GM19324 (cell line): ENCODE results near the gene SIPA1L3.

Experiments
- ATAC-seq: cut with Tn5 transposase; IDR thresholded peaks from one replicate; pipeline ENCODE4 v1.9.1; 2021; ENCODE audit warnings: mild to moderate bottlenecking, moderate library complexity; ENCODE audit not compliant: unreplicated experiment, low FRiP score

Gene SIPA1L3

DNA sequence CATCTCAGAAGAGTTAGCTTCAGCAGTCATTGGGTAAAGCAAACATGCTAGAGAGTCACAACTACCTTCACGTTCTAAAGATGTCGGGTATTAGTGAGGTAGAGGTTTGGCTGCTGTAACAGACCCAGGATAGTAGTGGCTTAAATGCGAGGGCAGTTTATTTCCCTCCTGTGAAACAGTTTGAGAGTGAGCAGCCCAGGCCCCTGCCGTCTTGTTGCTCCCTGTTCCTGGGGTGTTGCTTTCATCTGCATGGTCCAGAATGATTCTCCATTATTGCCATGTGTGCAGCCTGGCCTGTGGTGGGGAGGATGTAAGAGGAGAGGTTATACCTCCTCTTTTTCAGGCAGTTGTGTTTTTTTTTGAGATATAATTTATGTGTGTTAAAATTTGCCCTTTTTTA lies 63.7 kb downstream of the SIPA1L3 start:
- no peak for ATAC-seq

- no peak for ATAC-seq
Observed at GRCh38 chr19:37972803-37973202, 65.8 kb downstream of the SIPA1L3 start.

DNA sequence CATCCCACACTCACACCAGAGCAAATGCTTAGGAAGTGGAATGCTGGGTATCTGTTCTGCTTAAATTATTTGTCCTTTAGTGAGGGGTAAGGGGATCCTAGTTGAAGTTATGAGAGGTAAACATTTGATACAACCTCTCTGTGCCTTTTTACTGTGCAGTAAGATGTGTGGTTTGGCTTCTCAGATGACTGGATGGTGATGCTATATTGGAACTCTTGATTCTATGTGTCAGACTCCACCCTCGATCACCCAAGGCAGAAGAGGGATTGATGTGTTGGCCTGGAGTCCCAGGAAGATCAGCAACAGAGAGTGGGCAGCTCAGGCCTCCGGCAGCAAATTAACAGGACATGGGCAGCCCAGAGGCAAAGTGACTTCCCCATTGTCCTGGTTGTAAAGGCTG lies 66.7 kb downstream of the SIPA1L3 start:
- no peak for ATAC-seq

GRCh38 chr19:37975071-37975470 lies 68.1 kb downstream of the SIPA1L3 start:
- ATAC-seq = no peak

GRCh38 chr19:37975596-37976515 lies 68.8 kb downstream of the SIPA1L3 start:
- ATAC-seq = no peak

GRCh38 chr19:37977391-37977790 lies 70.4 kb downstream of the SIPA1L3 start:
- no peak for ATAC-seq

- no peak for ATAC-seq
Observed at GRCh38 chr19:37977992-37978391, 71.0 kb downstream of the SIPA1L3 start.

- ATAC-seq = peak; percentile 48
Observed at GRCh38 chr19:37979547-37980082, 72.6 kb downstream of the SIPA1L3 start.

GRCh38 chr19:37980419-37981170 lies 73.6 kb downstream of the SIPA1L3 start:
- no peak for ATAC-seq

DNA sequence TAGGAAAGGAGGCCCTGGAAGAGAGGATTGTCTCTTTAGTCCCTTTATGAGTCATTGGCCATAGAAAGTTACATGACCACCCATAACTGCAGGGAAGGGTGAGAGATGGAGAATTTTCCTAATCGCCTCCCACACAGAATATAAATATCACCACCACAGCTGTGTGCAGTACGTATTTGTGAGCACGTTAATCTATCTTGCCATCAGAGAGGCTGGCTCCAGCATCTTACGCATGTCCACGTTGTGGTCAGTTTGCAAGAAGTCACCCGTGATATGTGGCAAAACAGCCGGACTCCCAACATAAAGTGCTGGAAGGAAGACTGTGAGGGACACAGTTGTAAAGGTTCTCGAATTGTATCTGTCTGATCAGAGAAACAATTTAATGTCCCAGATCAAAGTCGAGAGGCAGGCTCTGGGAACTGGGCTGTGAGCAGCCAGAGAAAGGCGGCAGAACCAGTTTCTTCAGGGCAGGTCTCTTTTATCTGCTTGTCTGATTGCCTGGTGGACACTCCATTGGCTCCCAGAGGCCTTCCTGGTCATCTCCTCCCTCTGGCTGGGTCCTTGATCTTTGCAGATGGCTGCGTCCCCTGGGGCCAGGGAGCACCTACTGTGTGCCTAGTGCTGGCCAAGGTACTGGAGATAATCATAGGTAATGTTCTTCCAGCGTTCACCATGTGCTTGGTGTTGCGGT lies 74.9 kb downstream of the SIPA1L3 start:
- ATAC-seq = no peak

DNA sequence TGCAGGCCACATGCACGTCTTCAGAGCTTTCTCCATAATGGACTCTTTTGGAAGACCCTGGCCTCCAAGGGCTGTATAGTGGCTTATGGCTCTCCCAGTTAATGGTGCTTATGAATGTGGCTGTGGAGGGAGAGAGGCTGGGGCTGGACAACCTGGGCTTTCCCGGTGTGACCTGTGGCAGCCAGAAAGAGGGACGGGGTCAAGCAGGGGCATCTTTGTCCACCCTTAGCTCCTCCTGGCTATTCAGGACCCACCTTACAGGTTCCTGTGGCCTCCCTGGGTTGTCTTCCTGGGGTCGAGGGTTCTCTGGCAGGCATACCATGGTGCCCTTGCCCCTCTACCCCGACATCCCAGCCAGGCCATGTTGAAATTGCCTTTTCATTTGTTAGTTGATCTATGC lies 75.6 kb downstream of the SIPA1L3 start:
- ATAC-seq = no peak

DNA sequence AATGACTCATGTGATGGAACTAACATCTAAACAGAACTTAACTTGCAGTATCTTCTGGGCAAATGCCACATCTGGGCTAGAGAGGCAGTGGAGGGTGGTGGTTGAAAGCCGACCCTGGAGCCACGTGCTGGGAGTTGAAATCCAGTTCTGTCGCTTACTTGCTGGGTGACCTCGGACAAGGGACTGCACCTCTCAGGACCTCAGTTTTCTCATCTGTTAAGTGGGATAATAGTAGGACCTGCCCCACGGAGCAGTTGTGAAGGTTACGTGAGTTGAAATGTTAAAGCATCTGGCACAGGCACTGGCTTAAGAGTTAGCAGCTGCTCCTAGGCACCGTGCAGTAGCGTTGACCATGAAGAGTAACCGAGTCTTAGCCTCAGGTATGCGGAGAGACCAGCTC lies 76.1 kb downstream of the SIPA1L3 start:
- no peak for ATAC-seq

- ATAC-seq = no peak
Observed at GRCh38 chr19:37983916-37984315, 76.9 kb downstream of the SIPA1L3 start.

DNA sequence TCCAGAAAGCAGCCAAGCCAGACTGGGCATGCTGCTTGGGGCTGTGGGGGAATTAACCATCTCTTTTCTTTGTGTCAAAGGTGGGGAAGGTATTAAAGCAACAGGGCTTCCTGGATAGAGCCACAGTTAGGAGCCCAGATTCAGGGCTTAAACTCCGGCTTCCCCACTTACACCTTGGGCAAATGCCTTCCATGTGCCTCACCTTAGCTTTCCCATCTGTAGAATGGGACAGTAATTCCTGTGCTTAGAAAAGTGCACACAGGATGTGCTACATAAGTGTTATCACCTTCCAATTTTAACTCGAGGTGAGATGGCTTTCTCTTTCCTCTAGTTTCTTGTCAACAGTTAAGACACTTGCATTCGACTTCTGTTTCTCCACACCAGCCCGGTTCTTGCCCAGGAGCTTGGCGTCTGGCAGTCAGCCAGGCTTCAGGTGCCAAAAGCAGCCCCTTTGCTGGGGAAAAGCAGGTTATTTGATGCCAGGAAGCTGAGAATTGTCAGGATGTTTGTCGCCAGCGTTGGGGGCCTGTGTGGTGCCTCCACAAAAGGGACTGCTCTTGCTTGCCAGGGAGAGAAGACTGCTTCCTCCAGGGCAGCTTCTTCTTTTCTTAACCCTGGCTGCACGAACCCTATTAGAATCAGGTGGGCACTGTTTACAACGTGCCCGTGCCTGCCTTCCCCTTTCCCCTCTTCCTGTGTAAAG lies 79.2 kb downstream of the SIPA1L3 start:
- ATAC-seq = no peak

DNA sequence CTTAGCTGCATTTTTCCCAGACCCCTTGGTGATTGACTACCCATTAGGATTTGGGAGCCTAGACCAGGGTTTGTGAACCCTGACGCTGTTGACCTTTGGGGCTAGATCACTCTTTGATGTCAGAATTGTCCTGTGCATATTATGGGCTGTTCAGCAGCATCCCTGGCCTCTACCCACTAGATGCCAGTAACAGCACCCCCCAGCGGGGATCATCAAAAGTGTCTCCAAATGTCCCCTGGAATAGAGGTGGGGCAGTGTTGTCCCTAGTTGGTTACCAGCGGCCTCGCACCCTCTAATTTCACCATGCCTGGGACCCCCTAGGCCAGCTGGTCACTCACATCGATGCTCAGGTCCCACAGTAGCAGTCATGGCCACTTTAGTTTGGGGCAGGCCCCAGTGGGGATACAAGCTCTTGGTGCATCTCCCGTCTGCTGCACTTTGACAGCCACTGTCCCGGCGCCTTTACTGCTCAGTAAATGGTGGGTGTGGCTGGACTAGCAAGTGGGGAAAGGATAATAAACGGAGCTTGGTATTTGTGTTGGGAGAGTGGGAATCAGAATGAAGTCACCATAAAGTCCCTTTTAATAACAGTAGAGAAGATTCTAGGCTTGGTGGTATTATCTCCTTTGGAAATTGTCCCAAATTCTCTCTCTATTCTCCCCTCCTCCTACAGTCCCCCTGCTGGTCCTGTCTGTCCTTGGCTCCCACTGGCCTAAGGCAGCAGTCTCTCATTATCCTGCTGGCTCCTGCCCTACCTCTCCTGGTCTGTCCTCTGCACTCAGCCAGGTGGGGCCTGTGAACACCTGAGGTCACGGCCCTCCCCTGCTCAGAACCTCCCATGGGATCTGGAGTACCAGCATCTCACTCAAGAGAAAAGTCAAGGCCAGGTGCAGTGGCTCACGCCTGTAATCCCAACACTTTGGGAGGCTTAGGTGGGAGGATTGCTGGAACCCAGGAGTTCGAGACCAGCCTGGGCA lies 80.6 kb downstream of the SIPA1L3 start:
- no peak for ATAC-seq

DNA sequence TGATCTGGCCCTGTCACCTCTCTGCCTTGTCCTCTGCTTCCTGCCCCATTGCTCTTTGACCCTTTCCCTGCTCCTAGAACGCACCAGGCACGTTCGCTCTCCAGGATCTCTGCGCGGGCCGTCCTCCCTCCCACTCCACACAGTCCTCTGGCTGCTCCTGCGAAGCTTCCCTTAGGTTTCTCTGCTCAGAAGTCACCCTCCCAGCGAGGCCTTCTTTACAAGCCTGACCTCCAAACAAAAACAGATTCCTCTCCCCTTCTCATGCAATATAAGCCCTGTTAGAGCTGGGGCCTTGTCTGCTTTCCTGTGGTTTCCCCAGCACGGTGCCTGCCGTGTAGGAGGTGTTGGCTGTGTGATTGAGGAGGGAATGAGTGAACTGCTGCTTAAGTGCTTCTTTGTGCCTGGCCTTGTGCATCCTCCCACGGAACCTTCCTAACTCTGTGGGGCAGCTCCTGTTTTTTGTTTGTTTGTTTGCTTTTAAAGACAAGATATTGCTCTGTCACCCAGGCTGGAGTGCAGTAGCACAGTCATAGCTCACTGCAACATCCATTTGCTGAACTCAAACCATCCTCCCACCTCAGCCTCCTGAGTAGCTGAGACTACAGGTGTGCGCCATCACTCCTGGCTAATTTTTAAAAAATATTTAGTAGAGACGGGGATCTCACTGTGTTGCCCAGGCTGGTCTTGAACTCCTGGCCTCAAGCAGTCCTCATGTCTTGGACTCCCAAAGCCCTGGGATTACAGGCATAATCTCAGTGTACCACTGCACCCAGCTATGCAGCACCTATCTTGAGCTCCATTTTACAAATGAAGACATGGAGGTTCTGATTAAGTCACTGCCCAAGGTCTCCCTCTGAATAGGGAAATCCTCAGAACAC lies 82.0 kb downstream of the SIPA1L3 start:
- no peak for ATAC-seq

- ATAC-seq = no peak
Observed at GRCh38 chr19:37989855-37990254, 82.8 kb downstream of the SIPA1L3 start.

GRCh38 chr19:37990362-37990761 lies 83.4 kb downstream of the SIPA1L3 start:
- ATAC-seq = no peak
